HEK293 (cell line): ENCODE measurements around the gene HOTAIR.

Experiments used
- AEBP2 ChIP-seq: fragments of 450-650 bp; formaldehyde crosslinking; IDR thresholded peaks from 2 replicates; pipeline ENCODE4 v1.5.1; 2016; ENCODE audit warnings: missing biosample characterization, missing genetic modification characterization, borderline replicate concordance
- HOXA7 ChIP-seq: sonication (generic); formaldehyde crosslinking; IDR thresholded peaks from 2 replicates; pipeline ENCODE4 v1.8.1; 2022; ENCODE audit warnings: missing genetic modification reagents, borderline replicate concordance
- KLF16 ChIP-seq: fragments of 450-650 bp; formaldehyde crosslinking; IDR thresholded peaks from 2 replicates; pipeline ENCODE4 v1.5.1; 2017; ENCODE audit warnings: missing biosample characterization, missing genetic modification characterization
- MZF1 ChIP-seq: fragments of 450-650 bp; formaldehyde crosslinking; IDR thresholded peaks from 2 replicates; pipeline ENCODE4 v1.5.1; 2017; ENCODE audit warnings: missing biosample characterization, missing genetic modification characterization, borderline replicate concordance
- PRDM10 ChIP-seq: fragments of 450-650 bp; formaldehyde crosslinking; IDR thresholded peaks from 2 replicates; pipeline ENCODE4 v1.5.1; 2016; ENCODE audit warnings: missing biosample characterization, missing genetic modification characterization
- REST ChIP-seq: fragments of 450-650 bp; formaldehyde crosslinking; IDR thresholded peaks from 2 replicates; pipeline ENCODE4 v1.5.1; 2016; ENCODE audit warnings: missing biosample characterization, missing genetic modification characterization
- SCRT1 ChIP-seq: fragments of 450-650 bp; formaldehyde crosslinking; IDR thresholded peaks from 2 replicates; pipeline ENCODE4 v1.5.1; 2016; ENCODE audit warnings: missing biosample characterization, missing genetic modification characterization, borderline replicate concordance
- TSHZ1 ChIP-seq: fragments of 450-650 bp; formaldehyde crosslinking; IDR thresholded peaks from 2 replicates; pipeline ENCODE4 v1.5.1; 2016; ENCODE audit warnings: missing biosample characterization, missing genetic modification characterization, borderline replicate concordance
- ZBTB11 ChIP-seq: fragments of 450-650 bp; formaldehyde crosslinking; conservative IDR thresholded peaks from 2 replicates; pipeline ENCODE4 v1.5.1; 2016; ENCODE audit warnings: low read depth, missing biosample characterization, missing genetic modification characterization
- ZBTB26 ChIP-seq: fragments of 450-650 bp; formaldehyde crosslinking; optimal IDR thresholded peaks from 2 replicates; pipeline ENCODE3; 2016; ENCODE audit warnings: missing biosample characterization, mild to moderate bottlenecking, missing genetic modification characterization
- ZFP37 ChIP-seq: fragments of 450-650 bp; formaldehyde crosslinking; IDR thresholded peaks from 2 replicates; pipeline ENCODE4 v1.5.1; 2016; ENCODE audit warnings: missing biosample characterization, missing genetic modification characterization
- ZNF26 ChIP-seq: fragments of 450-650 bp; formaldehyde crosslinking; IDR thresholded peaks from 2 replicates; pipeline ENCODE4 v1.5.1; 2016; ENCODE audit warnings: missing biosample characterization, missing genetic modification characterization
- ZNF398 ChIP-seq: fragments of 450-650 bp; formaldehyde crosslinking; IDR thresholded peaks from 2 replicates; pipeline ENCODE4 v1.5.1; 2017; ENCODE audit warnings: missing biosample characterization, missing genetic modification characterization
- ZNF514 ChIP-seq: fragments of 450-650 bp; formaldehyde crosslinking; IDR thresholded peaks from 2 replicates; pipeline ENCODE4 v1.5.1; 2016; ENCODE audit warnings: missing biosample characterization, missing genetic modification characterization
- ZNF629 ChIP-seq: fragments of 450-650 bp; formaldehyde crosslinking; IDR thresholded peaks from 2 replicates; pipeline ENCODE4 v1.5.1; 2017; ENCODE audit warnings: missing biosample characterization, missing genetic modification characterization

HOTAIR gene

GRCh38 chr12:53974084-53975063 is at the start of gene HOTAIR (continued):
- peak; percentile 14; the same call in 1 of the 2 replicates for TF ChIP-seq PRDM10
- 0 out of 2 replicates have a peak, but pooled peaks have one; percentile 22 for TF ChIP-seq MZF1
- TF ChIP-seq ZNF629 (tag by site-specific recombination): peak; percentile 39; the same call in 1 of the 2 replicates
- no peak for TF ChIP-seq SCRT1 (tag by site-specific recombination)
- peak; percentile 72 for TF ChIP-seq ZNF398
- peak; percentile 23 for TF ChIP-seq KLF16
- TF ChIP-seq AEBP2 (tag by site-specific recombination): no peak
- no peak for TF ChIP-seq TSHZ1 (tag by site-specific recombination)
- peak; percentile 86 for TF ChIP-seq ZBTB11
- no peak for TF ChIP-seq ZNF514 (tag by site-specific recombination)
- TF ChIP-seq ZBTB26 (tag by site-specific recombination): peak; percentile 36
- TF ChIP-seq HOXA7 (CRISPR knock-in tag): no peak
- 0 out of 2 replicates have a peak, but pooled peaks have one; percentile 27 for TF ChIP-seq ZFP37
- 0 out of 2 replicates have a peak, but pooled peaks have one; percentile 11 for TF ChIP-seq REST (tag by site-specific recombination)
- no peak for TF ChIP-seq ZNF26 (tag by site-specific recombination)
